ENCODE results near the gene ACSS3. TPM values are rescaled to one million over a fixed set of nuclear protein-coding genes. Genes with fewer than 3 reads are reported as not detected.

The ACSS3 gene
- polyA plus RNA-seq, 1 of the 3 experiments (the other 2 are of a cell fraction) = 0.02 TPM

DNA sequence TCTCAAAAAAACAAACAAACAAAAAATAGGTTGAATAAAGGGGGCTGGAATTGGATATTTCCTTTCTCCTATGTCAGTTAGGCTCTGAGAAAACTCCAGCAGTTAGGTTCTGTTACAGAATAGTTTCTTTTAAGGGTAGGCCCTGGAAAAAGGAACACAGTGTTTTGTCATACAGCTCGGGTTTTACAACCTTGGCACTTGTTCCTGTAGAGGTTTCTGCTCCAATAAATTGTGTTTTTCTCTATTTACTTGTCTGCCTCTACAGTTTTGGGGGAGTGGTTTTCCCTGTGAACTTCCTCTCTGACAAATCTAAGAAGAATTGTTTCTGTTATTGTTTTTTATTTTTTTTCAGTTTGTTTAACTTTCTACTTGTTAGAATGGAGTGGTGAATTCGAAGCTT, 167.6 kb downstream of the ACSS3 start:
- CTCF ChIA-PET = no interaction called here
- no peak for DNase-seq
- H3K4me1 ChIP-seq (ENCODE audit: control insufficient read depth in 1 of 2, insufficient read depth in 2 of 2, low read depth in 1 of 2, low read length in 1 of 2) = no peaks in the 10 kb centered on the region
- H3K36me3 ChIP-seq (replicated peaks in 1 of 2; ENCODE audit: control insufficient read depth in 1 of 2, insufficient read depth in 2 of 2, low read length in 1 of 2) = no peaks in the 10 kb centered on the region
- H3K27ac ChIP-seq (ENCODE audit: low read depth in 2 of 2, low read length in 1 of 2) = no peak overlapping the region
- H3K79me2 ChIP-seq (ENCODE audit: insufficient read depth) = no peaks in the 10 kb centered on the region
- H3K4me2 ChIP-seq = no peak overlapping the region
- peaks cover 6% of the 10 kb centered on the region; the same call in 1 of the 2 replicates for H3K27me3 ChIP-seq (ENCODE audit: insufficient read depth)
- H3F3A ChIP-seq (replicated peaks; ENCODE audit: insufficient read depth) = no peaks in the 10 kb centered on the region
- H3K9me3 ChIP-seq = no peaks in the 10 kb centered on the region
- TF ChIP-seq MXI1 (IDR thresholded peaks at IDR 0.05; ENCODE audit: low read depth, low read length) (no peak), NFIC (IDR thresholded peaks at IDR 0.05; ENCODE audit: borderline replicate concordance) (no peak), POLR2AphosphoS5 (IDR thresholded peaks at IDR 0.05; ENCODE audit: low read depth, low read length) (no peak), FOXM1 (IDR thresholded peaks at IDR 0.05; ENCODE audit: low read depth) (no peak), TAF1 (IDR thresholded peaks at IDR 0.05; ENCODE audit: borderline replicate concordance, low read depth, low read length) (no peak), GABPA (IDR thresholded peaks at IDR 0.05; ENCODE audit: low read depth) (no peak), MEF2A (IDR thresholded peaks at IDR 0.05; ENCODE audit: borderline replicate concordance, low read depth) (no peak), MAX (IDR thresholded peaks at IDR 0.05; ENCODE audit: low read depth) (no peak), EZH2phosphoT487 (IDR thresholded peaks at IDR 0.05; ENCODE audit: borderline replicate concordance, low read depth) (no peak)
- TF ChIP-seq, protein P1, sequence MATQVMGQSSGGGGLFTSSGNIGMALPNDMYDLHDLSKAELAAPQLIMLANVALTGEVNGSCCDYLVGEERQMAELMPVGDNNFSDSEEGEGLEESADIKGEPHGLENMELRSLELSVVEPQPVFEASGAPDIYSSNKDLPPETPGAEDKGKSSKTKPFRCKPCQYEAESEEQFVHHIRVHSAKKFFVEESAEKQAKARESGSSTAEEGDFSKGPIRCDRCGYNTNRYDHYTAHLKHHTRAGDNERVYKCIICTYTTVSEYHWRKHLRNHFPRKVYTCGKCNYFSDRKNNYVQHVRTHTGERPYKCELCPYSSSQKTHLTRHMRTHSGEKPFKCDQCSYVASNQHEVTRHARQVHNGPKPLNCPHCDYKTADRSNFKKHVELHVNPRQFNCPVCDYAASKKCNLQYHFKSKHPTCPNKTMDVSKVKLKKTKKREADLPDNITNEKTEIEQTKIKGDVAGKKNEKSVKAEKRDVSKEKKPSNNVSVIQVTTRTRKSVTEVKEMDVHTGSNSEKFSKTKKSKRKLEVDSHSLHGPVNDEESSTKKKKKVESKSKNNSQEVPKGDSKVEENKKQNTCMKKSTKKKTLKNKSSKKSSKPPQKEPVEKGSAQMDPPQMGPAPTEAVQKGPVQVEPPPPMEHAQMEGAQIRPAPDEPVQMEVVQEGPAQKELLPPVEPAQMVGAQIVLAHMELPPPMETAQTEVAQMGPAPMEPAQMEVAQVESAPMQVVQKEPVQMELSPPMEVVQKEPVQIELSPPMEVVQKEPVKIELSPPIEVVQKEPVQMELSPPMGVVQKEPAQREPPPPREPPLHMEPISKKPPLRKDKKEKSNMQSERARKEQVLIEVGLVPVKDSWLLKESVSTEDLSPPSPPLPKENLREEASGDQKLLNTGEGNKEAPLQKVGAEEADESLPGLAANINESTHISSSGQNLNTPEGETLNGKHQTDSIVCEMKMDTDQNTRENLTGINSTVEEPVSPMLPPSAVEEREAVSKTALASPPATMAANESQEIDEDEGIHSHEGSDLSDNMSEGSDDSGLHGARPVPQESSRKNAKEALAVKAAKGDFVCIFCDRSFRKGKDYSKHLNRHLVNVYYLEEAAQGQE (IDR thresholded peaks at IDR 0.05; ENCODE audit: low read depth, low read length) = no peak
- no peak overlapping the region for H2AFZ ChIP-seq (ENCODE audit: low read depth)
- no peak overlapping the region for H3K4me3 ChIP-seq (ENCODE audit: low read depth in 2 of 2, low read length in 1 of 2)
- no peaks in the 10 kb centered on the region for H4K20me1 ChIP-seq (ENCODE audit: insufficient read depth)
- H3K9ac ChIP-seq = no peak overlapping the region
- H3K9me2 ChIP-seq = no peaks in the 10 kb centered on the region; the same call in 1 of the 2 replicates
- POLR2A ChIA-PET = no interaction called here
- WGBS (ENCODE audit: low lambda C conversion rate) = 4% methylated on average over 2 of the region's 2 CpGs

GRCh38 chr12:81245907-81246570, 168.2 kb downstream of the ACSS3 start:
- ChIA-PET POLR2A (no interaction called here), CTCF (no interaction called here)
- Histone ChIP-seq H3K4me2 (no peak overlapping the region), H3K79me2 (ENCODE audit: insufficient read depth) (no peaks in the 10 kb centered on the region), H3K9me2 (no peaks in the 10 kb centered on the region; the same call in 1 of the 2 replicates), H3K4me3 (ENCODE audit: low read depth in 2 of 2, low read length in 1 of 2) (no peak overlapping the region), H3K36me3 (replicated peaks in 1 of 2; ENCODE audit: control insufficient read depth in 1 of 2, insufficient read depth in 2 of 2, low read length in 1 of 2) (no peaks in the 10 kb centered on the region), H4K20me1 (ENCODE audit: insufficient read depth) (no peaks in the 10 kb centered on the region), H3K9me3 (no peaks in the 10 kb centered on the region), H3K4me1 (ENCODE audit: control insufficient read depth in 1 of 2, insufficient read depth in 2 of 2, low read depth in 1 of 2, low read length in 1 of 2) (no peaks in the 10 kb centered on the region), H2AFZ (ENCODE audit: low read depth) (no peak overlapping the region), H3F3A (replicated peaks; ENCODE audit: insufficient read depth) (no peaks in the 10 kb centered on the region), H3K27me3 (ENCODE audit: insufficient read depth) (peaks cover 6% of the 10 kb centered on the region; the same call in 1 of the 2 replicates), H3K9ac (no peak overlapping the region), H3K27ac (ENCODE audit: low read depth in 2 of 2, low read length in 1 of 2) (no peak overlapping the region)
- WGBS (ENCODE audit: low lambda C conversion rate) = 1% methylated on average over 4 of the region's 4 CpGs
- no peak for TF ChIP-seq TEAD4 (IDR thresholded peaks at IDR 0.05; ENCODE audit: borderline replicate concordance, insufficient read depth)
- TF ChIP-seq RFX5 (IDR thresholded peaks at IDR 0.05; ENCODE audit: low read length) = no peak
- TF ChIP-seq NRF1 (IDR thresholded peaks at IDR 0.05; ENCODE audit: low read depth, low read length) = no peak
- DNase-seq = no peak
